Endothelial cell of umbilical vein (primary cell): ENCODE results near the gene SYNJ1. TPM values are rescaled to one million over a fixed set of nuclear protein-coding genes. Genes with fewer than 3 reads are reported as not detected.

Experiments
- BruUV-seq: library from RNA; stranded (reverse); fragments of 400-500 nt; replicated peaks from 2 replicates; lab custom pipeline; 2021; lab: Mats Ljungman, UMichigan
- CTCF ChIA-PET: fragments of 300-600, 350-600 bp; sonication (Branson Sonifier 250); formaldehyde crosslinking; loops from one replicate; lab custom pipeline; 2021; ENCODE audit warnings: antibody characterized with exemption, inconsistent platforms; lab: Charles Lee
- POLR2A ChIA-PET: fragments of 300-600, 350-600 bp; sonication (Branson Sonifier 250); formaldehyde crosslinking; loops from one replicate; lab custom pipeline; 2021; ENCODE audit warnings: antibody characterized with exemption, inconsistent platforms; lab: Charles Lee
- DNase-seq: peaks from one replicate; pipeline ENCODE4 v3.0.0-alpha.2; 2011; ENCODE audit warnings: low read depth, low spot score
- FAIRE-seq: peaks from 2 replicates; lab custom pipeline; 2011; peaks lifted over from hg19 to GRCh38; lab: Jason Lieb, UNC
- H2AFZ ChIP-seq: 2 replicates; pipeline ENCODE4 v1.6.0; 2012; ENCODE audit warnings: low read depth, low read length, control low read depth, inconsistent platforms
- H3K27ac ChIP-seq: 2 replicates; pipeline ENCODE4 v1.5.1; 2011; ENCODE audit warnings: low read depth, mild to moderate bottlenecking, control low read depth, low read length, moderate library complexity; ENCODE audit not compliant: insufficient read depth
- H3K27me3 ChIP-seq, 2 experiments: 2 replicates each; pipeline versions ENCODE4 v1.6.0 to v1.6.1; 2011; ENCODE audit warnings: low read length in 2 of 2, mixed read lengths in 1 of 2; ENCODE audit not compliant: control insufficient read depth in 2 of 2, insufficient read depth in 2 of 2
- H3K36me3 ChIP-seq, 2 experiments: 2 replicates in 1 of 2; 3 replicates in 1 of 2; pipeline ENCODE4 v1.5.1; 2011; ENCODE audit warnings: low read length in 2 of 2, mild to moderate bottlenecking in 1 of 2, moderate library complexity in 1 of 2; ENCODE audit not compliant: control insufficient read depth in 2 of 2, insufficient read depth in 2 of 2; ENCODE audit errors: extremely low read depth in 1 of 2
- H3K4me1 ChIP-seq: 3 replicates; pipeline ENCODE4 v1.5.1; 2011; ENCODE audit warnings: mild to moderate bottlenecking, low read length; ENCODE audit not compliant: control insufficient read depth, insufficient read depth; ENCODE audit errors: extremely low read depth
- H3K4me2 ChIP-seq: 2 replicates; pipeline ENCODE4 v1.6.1; 2011; ENCODE audit warnings: low read length, control low read depth, mixed read lengths; ENCODE audit not compliant: insufficient read depth
- H3K4me3 ChIP-seq, 3 experiments: fragments of 200-600 bp in 1 of 3; sonication (generic), shearing (Covaris generic) in 1 of 3; replicated peaks in 1 of 3; 2 replicates each; pipeline ENCODE4 v1.5.1; 2011 to 2016; ENCODE audit warnings: control low read depth in 3 of 3, low read length in 3 of 3, mild to moderate bottlenecking in 2 of 3, inconsistent platforms in 1 of 3, low read depth in 1 of 3, moderate library complexity in 1 of 3; ENCODE audit not compliant: insufficient read depth in 1 of 3
- H3K79me2 ChIP-seq: 2 replicates; pipeline ENCODE4 v1.6.0; 2012; ENCODE audit warnings: low read length, inconsistent platforms; ENCODE audit not compliant: control insufficient read depth, insufficient read depth
- H3K9ac ChIP-seq: replicated peaks from 2 replicates; pipeline ENCODE3; 2011; ENCODE audit warnings: low read length, control low read depth; ENCODE audit not compliant: insufficient read depth; ENCODE audit errors: extremely low read depth
- H3K9me1 ChIP-seq: replicated peaks from 3 replicates; pipeline ENCODE4 v1.6.0; 2011; ENCODE audit warnings: mild to moderate bottlenecking, low read length; ENCODE audit not compliant: control insufficient read depth, insufficient read depth; ENCODE audit errors: extremely low read depth
- H3K9me3 ChIP-seq: replicated peaks from 2 replicates; pipeline ENCODE4 v1.5.1; 2012; ENCODE audit warnings: low read length, inconsistent platforms; ENCODE audit not compliant: control insufficient read depth, insufficient read depth
- H4K20me1 ChIP-seq: replicated peaks from 2 replicates; pipeline ENCODE3; 2011; ENCODE audit warnings: mild to moderate bottlenecking, low read length; ENCODE audit not compliant: control insufficient read depth, insufficient read depth; ENCODE audit errors: extremely low read depth
- CTCF ChIP-seq, 2 donors: IDR thresholded peaks; 1 replicate in 1 of 2; 2 replicates in 1 of 2; pipeline ENCODE4 v1.5.1; 2011; ENCODE audit warnings: low read length in 2 of 2, mild to moderate bottlenecking in 2 of 2, moderate library complexity in 2 of 2, control low read depth in 1 of 2, inconsistent platforms in 1 of 2, low read depth in 1 of 2; ENCODE audit not compliant: insufficient read depth in 1 of 2; ENCODE audit errors: extremely low read depth in 1 of 2
- EZH2 ChIP-seq: IDR thresholded peaks from 2 replicates; pipeline ENCODE4 v1.6.1; 2012; ENCODE audit warnings: borderline replicate concordance, low read depth, mild to moderate bottlenecking, moderate library complexity, low read length, inconsistent platforms; ENCODE audit not compliant: severe bottlenecking
- FOS ChIP-seq: IDR thresholded peaks from 2 replicates; pipeline ENCODE4 v1.6.1; 2011; ENCODE audit warnings: mild to moderate bottlenecking, low read length, moderate library complexity, borderline replicate concordance; ENCODE audit not compliant: insufficient read depth
- GATA2 ChIP-seq: IDR thresholded peaks from 2 replicates; pipeline ENCODE4 v1.7.0; 2011; ENCODE audit warnings: low read depth, mild to moderate bottlenecking, moderate library complexity, mixed read lengths, low read length; ENCODE audit not compliant: insufficient read length, insufficient read depth
- JUN ChIP-seq: IDR thresholded peaks from 2 replicates; pipeline ENCODE4 v1.6.1; 2011; ENCODE audit warnings: borderline replicate concordance, low read depth; ENCODE audit not compliant: insufficient read length, insufficient read depth
- MAX ChIP-seq: IDR thresholded peaks from 2 replicates; pipeline ENCODE4 v1.6.1; 2011; ENCODE audit not compliant: insufficient read depth, insufficient read length
- MYC ChIP-seq: IDR thresholded peaks from one replicate; pipeline ENCODE4 v1.6.1; 2011; ENCODE audit warnings: mild to moderate bottlenecking, low read depth, low read length
- POLR2A ChIP-seq: IDR thresholded peaks from 2 replicates; pipeline ENCODE4 v1.6.1; 2012; ENCODE audit warnings: low read depth, mild to moderate bottlenecking, control low read depth, low read length
- POLR2AphosphoS5 ChIP-seq: IDR thresholded peaks from 2 replicates; pipeline ENCODE4 v1.6.1; 2012; ENCODE audit warnings: low read depth, mild to moderate bottlenecking, control low read depth, low read length, moderate library complexity; ENCODE audit not compliant: insufficient read depth
- dilution Hi-C: fragments of 300-500 bp; cut with MboI; formaldehyde crosslinking; loops from one replicate; pipeline ENCODE4 v1.15.0; 2019; ENCODE audit warnings: low sequenced_read_pairs; ENCODE audit not compliant: extremely low pct_ligation_motif_present
- intact Hi-C: fragments of 100-400 bp; cut with micrococcal nuclease; formaldehyde crosslinking; loops from one replicate; pipeline ENCODE4 v1.10.0; 2022
- polyA plus RNA-seq, 4 experiments: library from polyadenylated mRNA; depleted of rRNA in 3 of 4; stranded (reverse) in 3 of 4; unstranded in 1 of 4; fragments of >200 nt; gene quantifications; 2 replicates each; pipeline versions ENCODE4 v1.2.1 to v1.2.3, GENCODE V29; 2011 to 2012; ENCODE audit warnings: missing spikeins in 1 of 4
- total RNA-seq: library from RNA; stranded (reverse); gene quantifications from 2 replicates; pipeline ENCODE4 v1.2.3, GENCODE V29; 2021

Gene SYNJ1
- total and polyA plus RNA-seq, 2 donors (not counting 3 experiments of a cell fraction or from before 2014, with no cell fraction given), result 5.9 to 17.0 TPM

GRCh38 chr21:32602099-32602498 is 125.7 kb downstream of the SYNJ1 start:
- no TSS peak for BruUV-seq
- H3K4me2 ChIP-seq, result no peak overlapping the region
- H3K27me3 ChIP-seq, result no peaks in the 10 kb centered on the region
- no peaks in the 10 kb centered on the region for H4K20me1 ChIP-seq
- CTCF ChIA-PET, result interaction anchor here (1.3 to 9.7 kb wide), 14 partner anchors 20 to 736 kb away, joined by 6 to 286 read pairs (median 13); partner anchors contain the start of gene EVA1C
- no peak overlapping the region for H3K9ac ChIP-seq
- H3K27ac ChIP-seq, result no peak overlapping the region
- H3K4me1 ChIP-seq, result peaks cover 4% of the 10 kb centered on the region
- POLR2A ChIA-PET, result interaction anchor here (0.7 kb wide), 1 partner anchor 92 kb away, joined by 3 read pairs; no protein-coding TSS in a partner anchor
- H3K9me3 ChIP-seq, result no peaks in the 10 kb centered on the region
- no peak overlapping the region for H3K4me3 ChIP-seq
- FAIRE-seq (no peak), DNase-seq (no peak)
- intact Hi-C loops (loop anchor here (5.0 kb wide), 2 partner anchors 295 to 815 kb away; no protein-coding TSS in a partner anchor), dilution Hi-C loops (no loop called here)
- TF ChIP-seq POLR2AphosphoS5, result no peak
- no peak for TF ChIP-seq EZH2
- TF ChIP-seq JUN, result no peak
- no peak for TF ChIP-seq GATA2
- TF ChIP-seq POLR2A, result no peak
- TF ChIP-seq CTCF (IDR thresholded peaks at IDR 0.05; ENCODE audit: extremely low read depth in 1 of 2, insufficient read depth in 1 of 2, low read depth in 1 of 2, low read length in 2 of 2), result no peak
- no peak for TF ChIP-seq MYC
- TF ChIP-seq MAX, result no peak
- no peak for TF ChIP-seq FOS
- no peaks in the 10 kb centered on the region for H3K9me1 ChIP-seq
- peaks cover 13 to 32% of the 10 kb centered on the region in 2 experiments for H3K36me3 ChIP-seq
- no peak overlapping the region for H2AFZ ChIP-seq
- no peaks in the 10 kb centered on the region for H3K79me2 ChIP-seq
